HepG2 (cell line): ENCODE data around the gene COX4I2. TPM values are rescaled to one million over a fixed set of nuclear protein-coding genes. Genes with fewer than 3 reads are reported as not detected.

Experiments
- ATAC-seq: fragments of 200-7000 bp; cut with Tn5 transposase; 3 replicates; pipeline ENCODE4 v1.9.1; 2020; ENCODE audit warnings: mild to moderate bottlenecking, moderate library complexity
- BruUV-seq: library from RNA; stranded (reverse); fragments of 400-500 nt; replicated peaks from 2 replicates; lab custom pipeline; 2021; lab: Mats Ljungman, UMichigan
- CTCF ChIA-PET: fragments of 300-600 bp; formaldehyde crosslinking; extraction: SDS; loops from one replicate; lab custom pipeline; 2021; ENCODE audit warnings: low total read pairs, inconsistent platforms, low intra/inter-chr PET ratio; lab: Yijun Ruan, JAX
- POLR2A ChIA-PET: fragments of 350-600 bp; sonication (Branson Sonifier 250); formaldehyde crosslinking; loops from one replicate; lab custom pipeline; 2020; ENCODE audit warnings: antibody characterized with exemption, inconsistent platforms; lab: Yijun Ruan, JAX
- DNase-seq: peaks from one replicate; pipeline ENCODE4 v3.0.0-alpha.2; 2015; ENCODE audit warnings: low spot score
- FAIRE-seq: peaks from 3 replicates; lab custom pipeline; 2011; peaks lifted over from hg19 to GRCh38; lab: Jason Lieb, UNC
- H2AFZ ChIP-seq: one replicate; pipeline ENCODE4 v1.6.1; 2011; ENCODE audit warnings: low read length, inconsistent platforms
- H3K27ac ChIP-seq: fragments of 300-600 bp; 3 replicates; pipeline ENCODE4 v1.8.0; 2011; ENCODE audit warnings: mixed run types, mild to moderate bottlenecking, mixed read lengths, low read length, inconsistent platforms; ENCODE audit not compliant: insufficient read depth; ENCODE audit errors: extremely low read length
- H3K27me3 ChIP-seq, 2 experiments: fragments of 200-600 bp in 1 of 2; 2 replicates in 1 of 2; 3 replicates in 1 of 2; pipeline versions ENCODE4 v1.6.0 to v1.8.0; 2011; ENCODE audit warnings: low read length in 2 of 2, mild to moderate bottlenecking in 2 of 2, moderate library complexity in 2 of 2, inconsistent platforms in 1 of 2; ENCODE audit not compliant: insufficient read depth in 2 of 2, control insufficient read depth in 1 of 2
- H3K36me3 ChIP-seq, 2 experiments: fragments of 200-600 bp in 1 of 2; replicated peaks in 1 of 2; 2 replicates in 1 of 2; 3 replicates in 1 of 2; pipeline versions ENCODE4 v1.5.1 to v1.8.0; 2011; ENCODE audit warnings: low read length in 2 of 2, inconsistent platforms in 1 of 2; ENCODE audit not compliant: insufficient read depth in 2 of 2, control insufficient read depth in 1 of 2
- H3K4me1 ChIP-seq: 2 replicates; pipeline ENCODE4 v1.5.1; 2012; ENCODE audit warnings: low read length, inconsistent platforms; ENCODE audit not compliant: insufficient read depth
- H3K4me2 ChIP-seq: 2 replicates; pipeline ENCODE4 v1.6.0; 2011; ENCODE audit warnings: low read depth, low read length, inconsistent platforms
- H3K4me3 ChIP-seq, 3 experiments: fragments of 200-600 bp in 1 of 3; sonication (generic), shearing (Covaris generic) in 1 of 3; replicated peaks in 1 of 3; 2 replicates each; pipeline ENCODE4 v1.5.1; 2011 to 2016; ENCODE audit warnings: low read length in 3 of 3, inconsistent platforms in 2 of 3, low read depth in 2 of 3, mild to moderate bottlenecking in 2 of 3, control low read depth in 1 of 3, mixed read lengths in 1 of 3; ENCODE audit not compliant: insufficient read depth in 1 of 3
- H3K79me2 ChIP-seq: one replicate; pipeline ENCODE4 v1.6.1; 2011; ENCODE audit warnings: low read length, inconsistent platforms; ENCODE audit not compliant: insufficient read depth
- H3K9ac ChIP-seq: 2 replicates; pipeline ENCODE4 v1.6.0; 2011; ENCODE audit warnings: mild to moderate bottlenecking, low read depth, low read length, inconsistent platforms; ENCODE audit not compliant: insufficient read depth
- H3K9me3 ChIP-seq: 2 replicates; pipeline ENCODE4 v1.5.1; 2012; ENCODE audit warnings: mild to moderate bottlenecking, low read length
- H4K20me1 ChIP-seq: 2 replicates; pipeline ENCODE4 v1.6.0; 2011; ENCODE audit warnings: inconsistent platforms, mild to moderate bottlenecking, low read length, moderate library complexity; ENCODE audit not compliant: insufficient read depth
- ATF6 ChIP-seq: sonication (generic); formaldehyde crosslinking; conservative IDR thresholded peaks from 2 replicates; pipeline ENCODE4 v1.4.0; 2020; ENCODE audit warnings: missing genetic modification reagents
- CC2D1A ChIP-seq: sonication (generic); formaldehyde crosslinking; IDR thresholded peaks from 2 replicates; pipeline ENCODE4 v1.8.1; 2023; ENCODE audit warnings: mild to moderate bottlenecking, missing genetic modification reagents
- MIER3 ChIP-seq: IDR thresholded peaks from 2 replicates; pipeline ENCODE4 v1.6.1; 2016; ENCODE audit warnings: missing compliant biosample characterization, borderline replicate concordance
- PATZ1 ChIP-seq: sonication (generic); formaldehyde crosslinking; IDR thresholded peaks from 2 replicates; pipeline ENCODE4 v1.4.0; 2020; ENCODE audit warnings: missing genetic modification reagents
- PHF8 ChIP-seq: sonication (generic); formaldehyde crosslinking; IDR thresholded peaks from 2 replicates; pipeline ENCODE4 v1.5.0; 2020; ENCODE audit warnings: missing genetic modification reagents
- UBTF ChIP-seq: sonication (generic); formaldehyde crosslinking; IDR thresholded peaks from 2 replicates; pipeline ENCODE4 v1.4.0; 2020; ENCODE audit warnings: mild to moderate bottlenecking, missing genetic modification reagents
- ZIK1 ChIP-seq: sonication (generic); formaldehyde crosslinking; IDR thresholded peaks from 2 replicates; pipeline ENCODE4 v1.5.0; 2020; ENCODE audit warnings: mild to moderate bottlenecking, low read depth, missing genetic modification reagents, borderline replicate concordance
- ZNF18 ChIP-seq: sonication (generic); formaldehyde crosslinking; IDR thresholded peaks from 2 replicates; pipeline ENCODE4 v1.8.0; 2022; ENCODE audit warnings: mild to moderate bottlenecking, missing genetic modification reagents; ENCODE audit not compliant: insufficient replicate concordance
- ZNF451 ChIP-seq: sonication (generic); formaldehyde crosslinking; IDR thresholded peaks from 2 replicates; pipeline ENCODE4 v1.5.0; 2020; ENCODE audit warnings: mild to moderate bottlenecking, missing genetic modification reagents
- WGBS: methylation state at CpG from one replicate; pipeline ENCODE4 v1.1.6; 2017; ENCODE audit warnings: low lambda C conversion rate; 5-methylcytosine and 5-hydroxymethylcytosine counted together
- in situ Hi-C: cut with HindIII; loops from 2 replicates; pipeline ENCODE4 v1.10.0; 2017; ENCODE audit warnings: low pct_unique_long_range_greater_than_20kb; ENCODE audit not compliant: extremely low pct_ligation_motif_present
- intact Hi-C: fragments of 100-400 bp; cut with micrococcal nuclease; formaldehyde crosslinking; loops from one replicate; pipeline ENCODE4 v1.10.0; 2022; ENCODE audit not compliant: unreplicated experiment
- polyA plus RNA-seq, 8 experiments: library from polyadenylated mRNA; depleted of rRNA in 3 of 8; stranded (reverse) in 7 of 8; unstranded in 1 of 8; fragments of >200 nt; fragmentation: Illumina TruSeq in 4 of 8; extraction: Trizol in 4 of 8; gene quantifications; 2 replicates each; pipeline versions ENCODE4 v1.2.1 to v1.2.3, GENCODE V29; 2011 to 2016; ENCODE audit warnings: low read depth in 4 of 8, missing spikeins in 1 of 8, mixed read lengths in 1 of 8; ENCODE audit not compliant: insufficient read depth in 1 of 8
- total RNA-seq, 5 experiments: library from RNA; depleted of rRNA; stranded (reverse); fragments of >200 nt; fragmentation: Illumina TruSeq; extraction: Trizol; gene quantifications; 2 replicates each; pipeline ENCODE4 v1.2.3, GENCODE V29; 2016; ENCODE audit warnings: low read depth in 1 of 5
- TF ChIP-seq, protein P1 (sequence below): sonication (generic); formaldehyde crosslinking; IDR thresholded peaks from 2 replicates; pipeline ENCODE4 v1.4.0; 2020; ENCODE audit warnings: missing genetic modification reagents

The COX4I2 gene
- total and polyA plus RNA-seq, 2 of the 13 experiments (the other 11 are each of a cell fraction or from before 2014, with no cell fraction given), result 1.1 TPM; not detected in 1

GRCh38 chr20:31661625-31662371, 24.1 kb downstream of the COX4I2 start:
- FAIRE-seq (peak; percentile 58), ATAC-seq (peak; percentile 36), DNase-seq (peak; percentile 76)
- Histone ChIP-seq H3K4me1 (peaks cover 64% of the 10 kb centered on the region), H3K27ac (peak overlapping the region; percentile 41), H3K79me2 (peaks cover 11% of the 10 kb centered on the region), H3K9me3 (no peaks in the 10 kb centered on the region), H3K36me3 (peaks cover 20 to 22% of the 10 kb centered on the region in 2 experiments), H3K4me2 (peak overlapping the region; percentile 91), H3K9ac (peak overlapping the region; percentile 64), H3K27me3 (no peaks in the 10 kb centered on the region), H3K4me3 (peak overlapping the region; percentile 20 to 66 (median 40)), H4K20me1 (peaks cover 7% of the 10 kb centered on the region; the same call in 1 of the 2 replicates), H2AFZ (no peak overlapping the region)
- WGBS, result 13% methylated on average over 26 of the region's 31 CpGs
- TSS peak; percentile 90 for BruUV-seq
- CTCF ChIA-PET, result interaction anchor here (0.9 to 5.9 kb wide), 6 partner anchors 16 to 77 kb away, joined by 3 to 100 read pairs (median 4); partner anchors contain the start of genes BCL2L1 and TPX2
- intact Hi-C loops (loop anchor here (5.0 kb wide), 1 partner anchor 36 kb away; no protein-coding TSS in a partner anchor), in situ Hi-C loops (loop anchor here (5.0 kb wide), 1 partner anchor 61 kb away; the partner anchor contains the start of gene BCL2L1)
- POLR2A ChIA-PET, result interaction anchor here (0.5 to 16.2 kb wide), 17 partner anchors 10 to 116 kb away, joined by 3 to 1981 read pairs (median 5); partner anchors contain the start of genes BCL2L1, ID1 and TPX2
- TF ChIP-seq PATZ1 (CRISPR knock-in tag) (peak; percentile 92), PHF8 (CRISPR knock-in tag) (peak; percentile 59; the same call in 1 of the 2 replicates), ZNF451 (peak; percentile 34), CC2D1A (CRISPR knock-in tag) (no peak), ZNF18 (peak; percentile 72), MIER3 (CRISPR knock-in tag) (peak; percentile 50; the same call in 1 of the 2 replicates), UBTF (CRISPR knock-in tag) (peak; percentile 71), ATF6 (CRISPR knock-in tag) (no peak), ZIK1 (CRISPR knock-in tag) (peak; percentile 18; the same call in 1 of the 2 replicates)
- TF ChIP-seq, protein P1, sequence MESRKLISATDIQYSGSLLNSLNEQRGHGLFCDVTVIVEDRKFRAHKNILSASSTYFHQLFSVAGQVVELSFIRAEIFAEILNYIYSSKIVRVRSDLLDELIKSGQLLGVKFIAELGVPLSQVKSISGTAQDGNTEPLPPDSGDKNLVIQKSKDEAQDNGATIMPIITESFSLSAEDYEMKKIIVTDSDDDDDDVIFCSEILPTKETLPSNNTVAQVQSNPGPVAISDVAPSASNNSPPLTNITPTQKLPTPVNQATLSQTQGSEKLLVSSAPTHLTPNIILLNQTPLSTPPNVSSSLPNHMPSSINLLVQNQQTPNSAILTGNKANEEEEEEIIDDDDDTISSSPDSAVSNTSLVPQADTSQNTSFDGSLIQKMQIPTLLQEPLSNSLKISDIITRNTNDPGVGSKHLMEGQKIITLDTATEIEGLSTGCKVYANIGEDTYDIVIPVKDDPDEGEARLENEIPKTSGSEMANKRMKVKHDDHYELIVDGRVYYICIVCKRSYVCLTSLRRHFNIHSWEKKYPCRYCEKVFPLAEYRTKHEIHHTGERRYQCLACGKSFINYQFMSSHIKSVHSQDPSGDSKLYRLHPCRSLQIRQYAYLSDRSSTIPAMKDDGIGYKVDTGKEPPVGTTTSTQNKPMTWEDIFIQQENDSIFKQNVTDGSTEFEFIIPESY (CRISPR knock-in tag), result peak; percentile 23; the same call in 1 of the 2 replicates
